Astrocyte of the spinal cord (primary cell): ENCODE results near the gene SLC12A3.

Source experiments
- DNase-seq: peaks from one replicate; pipeline ENCODE4 v3.0.0; 2011; ENCODE audit warnings: low read depth, low spot score
- H3K4me3 ChIP-seq: 2 replicates; pipeline ENCODE4 v1.5.1; 2011; ENCODE audit warnings: low read depth, mild to moderate bottlenecking, low read length, moderate library complexity
- in situ Hi-C: cut with HindIII; loops from 2 replicates; pipeline ENCODE4 v1.10.0; 2017; ENCODE audit warnings: low sequenced_read_pairs
- TF ChIP-seq, protein P1 (sequence below): IDR thresholded peaks from 2 replicates; pipeline ENCODE4 v1.5.1; 2012; ENCODE audit warnings: low read depth, mild to moderate bottlenecking, low read length, inconsistent platforms

Gene SLC12A3

DNA sequence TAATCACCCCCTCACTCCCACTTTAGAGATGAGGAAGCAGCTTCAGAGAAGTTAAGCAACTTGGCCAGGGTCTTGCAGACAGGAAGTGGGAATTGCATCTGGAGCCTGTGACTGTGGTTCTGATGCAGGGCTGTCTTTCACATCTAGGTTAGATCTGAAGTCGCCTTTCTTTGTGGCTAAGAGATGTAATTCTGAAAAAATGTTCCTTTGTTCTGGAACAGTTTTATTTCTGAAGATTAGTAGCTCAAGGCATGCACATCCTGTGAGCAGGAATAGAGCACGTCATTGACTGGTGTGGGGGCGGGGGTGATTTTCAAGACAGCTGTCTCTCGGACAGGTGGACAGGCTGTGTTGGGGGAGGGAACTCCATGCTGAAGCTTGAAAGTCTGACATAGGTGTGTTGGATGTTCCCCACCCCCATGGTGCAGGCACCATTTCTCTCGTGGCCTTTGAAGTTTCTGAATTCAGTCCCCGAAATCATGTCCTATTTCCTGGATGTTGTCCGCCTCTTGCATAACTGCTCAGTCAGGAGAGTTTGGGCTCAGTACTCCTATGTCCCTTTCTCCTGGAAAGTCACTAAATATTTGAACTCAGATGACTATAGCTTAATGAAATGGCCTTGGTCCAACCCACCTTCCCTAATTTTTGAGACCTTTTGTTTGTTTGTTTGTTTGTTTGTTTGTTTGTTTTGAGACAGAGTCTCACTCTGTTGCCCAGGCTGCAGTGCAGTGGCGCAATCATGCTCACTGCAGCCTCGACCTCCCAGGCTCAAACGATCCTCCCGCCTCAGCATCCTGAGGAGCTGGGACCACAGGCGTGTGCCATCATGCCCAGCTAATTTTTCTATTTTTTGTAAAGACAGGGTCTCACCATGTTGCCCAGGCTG lies 45.9 kb downstream of the SLC12A3 start:
- TF ChIP-seq, protein P1, sequence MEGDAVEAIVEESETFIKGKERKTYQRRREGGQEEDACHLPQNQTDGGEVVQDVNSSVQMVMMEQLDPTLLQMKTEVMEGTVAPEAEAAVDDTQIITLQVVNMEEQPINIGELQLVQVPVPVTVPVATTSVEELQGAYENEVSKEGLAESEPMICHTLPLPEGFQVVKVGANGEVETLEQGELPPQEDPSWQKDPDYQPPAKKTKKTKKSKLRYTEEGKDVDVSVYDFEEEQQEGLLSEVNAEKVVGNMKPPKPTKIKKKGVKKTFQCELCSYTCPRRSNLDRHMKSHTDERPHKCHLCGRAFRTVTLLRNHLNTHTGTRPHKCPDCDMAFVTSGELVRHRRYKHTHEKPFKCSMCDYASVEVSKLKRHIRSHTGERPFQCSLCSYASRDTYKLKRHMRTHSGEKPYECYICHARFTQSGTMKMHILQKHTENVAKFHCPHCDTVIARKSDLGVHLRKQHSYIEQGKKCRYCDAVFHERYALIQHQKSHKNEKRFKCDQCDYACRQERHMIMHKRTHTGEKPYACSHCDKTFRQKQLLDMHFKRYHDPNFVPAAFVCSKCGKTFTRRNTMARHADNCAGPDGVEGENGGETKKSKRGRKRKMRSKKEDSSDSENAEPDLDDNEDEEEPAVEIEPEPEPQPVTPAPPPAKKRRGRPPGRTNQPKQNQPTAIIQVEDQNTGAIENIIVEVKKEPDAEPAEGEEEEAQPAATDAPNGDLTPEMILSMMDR = no peak
- in situ Hi-C loops = no loop called here
- no peak overlapping the region for H3K4me3 ChIP-seq
- DNase-seq = peak; percentile 77

DNA sequence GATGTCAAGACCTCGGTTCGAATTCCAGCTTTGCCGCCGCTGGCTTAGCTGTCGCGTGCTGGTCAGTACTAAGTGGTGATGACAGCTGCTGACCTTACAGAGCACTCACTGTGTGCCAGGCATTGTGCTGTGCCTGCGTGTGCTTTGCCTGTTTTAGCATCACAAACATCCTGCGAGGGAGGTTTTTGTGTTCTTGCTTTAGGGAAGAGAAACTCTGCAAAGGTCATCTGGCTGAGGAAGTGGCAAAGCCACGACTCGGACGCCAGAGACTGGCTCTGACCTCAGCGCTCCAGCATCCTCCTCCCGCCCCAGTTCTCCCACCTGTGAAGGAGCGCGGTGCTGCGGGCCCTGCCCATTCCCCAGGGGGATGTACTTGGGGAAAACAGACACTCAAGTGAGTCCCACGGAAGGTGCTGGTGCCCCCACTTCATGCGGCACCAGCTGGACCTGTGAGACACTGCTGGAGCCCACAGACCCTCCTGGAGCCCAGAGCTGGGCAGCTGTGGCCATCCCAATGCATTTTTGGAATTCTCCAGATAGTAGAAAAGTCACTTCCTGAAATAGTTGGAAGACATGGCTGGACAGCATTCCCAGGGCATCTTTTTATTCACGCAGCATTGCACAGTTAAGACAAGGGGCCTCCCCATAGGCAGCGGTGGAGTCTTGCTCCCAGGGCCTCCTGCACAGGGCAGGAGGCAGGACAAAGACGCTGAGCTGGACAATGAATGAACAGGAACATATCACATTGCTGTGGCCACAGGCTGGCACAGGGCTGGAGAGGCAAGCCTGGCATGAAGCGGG lies 47.0 kb downstream of the SLC12A3 start:
- in situ Hi-C loops = no loop called here
- no peak for DNase-seq
- TF ChIP-seq, protein P1 = no peak
- H3K4me3 ChIP-seq = no peak overlapping the region

DNA sequence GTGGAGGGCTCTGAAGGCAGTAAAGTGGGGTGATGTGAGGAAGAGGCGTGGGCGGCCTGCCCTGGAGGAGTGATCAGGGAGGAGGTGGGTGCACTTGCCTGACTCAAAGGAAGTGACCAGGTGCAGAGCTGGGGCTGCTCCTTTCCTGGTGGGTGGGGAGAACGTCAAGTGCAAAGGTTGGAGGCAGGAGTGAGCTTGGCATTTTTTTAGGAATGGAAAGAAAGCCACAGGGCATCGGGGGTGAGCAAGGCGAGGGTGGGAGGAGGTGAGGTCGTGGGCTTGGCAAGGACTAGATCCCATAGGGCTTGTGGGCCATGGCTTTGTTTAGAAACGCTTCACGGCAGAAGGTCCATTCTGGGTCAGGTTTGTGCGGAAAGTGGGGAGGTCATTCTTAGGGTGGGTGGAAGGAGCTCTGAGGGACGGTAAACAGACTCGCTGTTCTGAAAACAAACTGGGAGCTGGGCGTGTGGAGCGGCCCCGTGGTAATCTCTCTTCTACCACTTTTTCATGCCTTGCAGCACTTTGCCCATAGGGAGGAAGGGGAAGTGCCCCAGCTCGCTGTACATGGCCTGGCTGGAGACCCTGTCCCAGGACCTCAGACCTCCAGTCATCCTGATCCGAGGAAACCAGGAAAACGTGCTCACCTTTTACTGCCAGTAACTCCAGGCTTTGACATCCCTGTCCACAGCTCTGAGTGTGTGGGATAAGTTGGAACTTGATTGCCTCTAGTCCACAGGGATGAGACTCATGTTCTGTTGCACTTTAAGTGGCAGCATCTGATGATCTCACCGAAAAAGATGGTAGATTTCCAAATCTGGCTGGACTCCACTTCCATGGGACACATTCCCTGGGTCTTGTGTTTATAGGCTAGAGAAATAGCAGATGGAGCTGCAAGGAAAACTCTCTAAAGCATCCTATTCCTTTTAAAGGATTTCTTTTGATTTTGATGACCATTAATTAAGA lies 48.0 kb downstream of the SLC12A3 start:
- DNase-seq = no peak
- H3K4me3 ChIP-seq = no peak overlapping the region
- TF ChIP-seq, protein P1 = no peak
- in situ Hi-C loops = no loop called here

DNA sequence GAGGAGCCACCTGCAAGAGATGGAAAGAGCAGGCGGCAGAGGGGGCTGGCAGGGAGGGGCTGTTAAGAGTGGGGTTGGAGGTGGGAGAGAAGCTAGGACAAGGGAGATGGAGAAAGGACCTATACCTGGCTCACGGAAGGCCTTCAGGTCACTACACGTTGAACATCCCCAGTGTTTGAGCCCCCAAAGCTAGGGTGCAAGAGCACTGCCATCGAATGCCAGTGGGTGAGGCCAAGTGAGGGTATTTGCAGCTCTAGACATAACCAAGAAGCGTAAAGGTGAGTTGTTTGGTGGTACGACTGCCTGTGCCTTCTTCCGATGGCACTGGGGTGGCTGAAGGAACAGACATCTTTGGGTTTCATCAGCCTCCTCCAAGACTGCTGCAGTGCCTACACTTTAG lies 49.9 kb downstream of the SLC12A3 start:
- DNase-seq = no peak
- in situ Hi-C loops = no loop called here
- TF ChIP-seq, protein P1 = no peak
- H3K4me3 ChIP-seq = no peak overlapping the region

DNA sequence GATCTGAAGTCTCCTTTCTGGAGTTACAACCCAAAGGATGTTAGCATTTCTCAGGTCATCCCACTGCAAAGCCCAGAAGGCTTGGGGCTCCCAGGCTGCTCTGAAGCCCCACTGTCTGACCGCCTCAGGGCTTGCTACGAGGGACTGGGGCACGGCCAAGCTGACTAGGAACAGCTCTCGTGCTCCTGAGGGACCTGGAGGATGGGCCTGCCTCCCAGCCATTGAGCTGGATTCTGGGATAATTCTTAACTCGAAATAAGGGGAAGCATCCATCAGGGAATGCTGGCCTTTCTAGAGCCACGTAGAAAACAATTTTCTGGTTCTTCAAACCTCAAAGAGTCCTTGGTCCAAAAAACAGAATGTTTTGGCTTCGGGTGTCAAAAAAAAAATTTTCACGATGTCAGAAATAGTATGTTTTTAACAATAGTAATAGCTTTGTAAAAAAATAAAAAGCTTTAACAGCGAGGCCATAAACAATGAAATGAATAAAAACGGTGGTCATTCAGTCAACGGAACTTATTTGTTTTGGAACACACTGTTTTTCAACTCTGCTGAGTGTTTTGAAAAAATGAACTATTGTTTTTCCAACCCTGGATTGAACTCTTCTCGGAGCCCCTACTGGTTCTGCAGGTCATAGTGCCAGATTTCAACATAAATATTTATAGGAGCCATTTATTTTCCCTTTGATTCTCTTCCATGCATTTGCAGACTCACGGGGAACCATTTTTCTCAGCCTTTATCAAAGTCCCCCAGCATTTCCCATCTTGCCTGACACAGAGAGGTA lies 50.5 kb downstream of the SLC12A3 start:
- in situ Hi-C loops = no loop called here
- H3K4me3 ChIP-seq = no peak overlapping the region
- peak; percentile 79 for DNase-seq
- TF ChIP-seq, protein P1 = no peak
